Kidney epithelial cell (primary cell): ENCODE results near the gene RNF14. TPM values are rescaled to one million over a fixed set of nuclear protein-coding genes. Genes with fewer than 3 reads are reported as not detected.

Experiments used
- DNase-seq: peaks from one replicate; pipeline ENCODE4 v3.0.0-alpha.2; 2010; ENCODE audit warnings: low read depth
- H3K27me3 ChIP-seq: 2 replicates; pipeline ENCODE4 v1.6.0; 2011; ENCODE audit warnings: low read length; ENCODE audit not compliant: control insufficient read depth, insufficient read depth
- H3K36me3 ChIP-seq: 2 replicates; pipeline ENCODE4 v1.5.1; 2011; ENCODE audit warnings: low read length; ENCODE audit not compliant: control insufficient read depth, insufficient read depth
- H3K4me3 ChIP-seq: 2 replicates; pipeline ENCODE4 v1.5.1; 2011; ENCODE audit warnings: low read depth, mild to moderate bottlenecking, control low read depth, low read length
- CTCF ChIP-seq: IDR thresholded peaks from 2 replicates; pipeline ENCODE4 v1.5.1; 2011; ENCODE audit warnings: mild to moderate bottlenecking, moderate library complexity, low read length, control low read depth, inconsistent platforms; ENCODE audit not compliant: insufficient read depth, poor library complexity, severe bottlenecking
- total RNA-seq: library from RNA; depleted of rRNA; stranded (reverse); fragments of >200 nt; gene quantifications from 2 replicates; pipeline ENCODE4 v1.2.3, GENCODE V29; 2015

RNF14 gene
- total RNA-seq, 1 donor from 2014 or later, result 95.9 TPM

- Histone ChIP-seq H3K4me3 (no peak overlapping the region), H3K36me3 (no peaks in the 10 kb centered on the region), H3K27me3 (peaks cover 4% of the 10 kb centered on the region)
- no peak for TF ChIP-seq CTCF
- DNase-seq, result no peak
These were observed 18.5 kb upstream of the RNF14 start for GRCh38 chr5:141950207-141951005.

- DNase-seq, result no peak
- Histone ChIP-seq H3K27me3 (no peaks in the 10 kb centered on the region), H3K4me3 (no peak overlapping the region), H3K36me3 (no peaks in the 10 kb centered on the region)
- peak; percentile 59 for TF ChIP-seq CTCF
These were observed 17.5 kb upstream of the RNF14 start for GRCh38 chr5:141951332-141951781.

GRCh38 chr5:141952020-141952419, 16.9 kb upstream of the RNF14 start:
- H3K27me3 ChIP-seq, result no peaks in the 10 kb centered on the region
- DNase-seq, result no peak
- H3K36me3 ChIP-seq, result no peaks in the 10 kb centered on the region
- TF ChIP-seq CTCF, result no peak
- no peak overlapping the region for H3K4me3 ChIP-seq

- DNase-seq, result no peak
- Histone ChIP-seq H3K4me3 (no peak overlapping the region), H3K36me3 (no peaks in the 10 kb centered on the region), H3K27me3 (no peaks in the 10 kb centered on the region)
- TF ChIP-seq CTCF, result no peak
These were observed 14.7 kb upstream of the RNF14 start for GRCh38 chr5:141954194-141954593.

- TF ChIP-seq CTCF, result no peak
- H3K27me3 ChIP-seq, result no peaks in the 10 kb centered on the region
- H3K4me3 ChIP-seq, result no peak overlapping the region
- H3K36me3 ChIP-seq, result no peaks in the 10 kb centered on the region
- no peak for DNase-seq
These were observed 11.4 kb upstream of the RNF14 start for GRCh38 chr5:141957367-141957996.
